NCI-H1930 (cell line): ENCODE measurements around the gene SYT8.

Experiments
- DNase-seq, 2 experiments: peaks; one replicate each; lab custom pipeline; 2025; lab: John Stamatoyannopoulos, UW

SYT8 gene

GRCh38 chr11:1860108-1860507, 25.3 kb downstream of the SYT8 start:
- DNase-seq, result no peak

- no peak for DNase-seq
These were observed 26.9 kb downstream of the SYT8 start for GRCh38 chr11:1861435-1862411.

- no peak for DNase-seq
These were observed 28.0 kb downstream of the SYT8 start for GRCh38 chr11:1862588-1863351.

- DNase-seq, result no peak
These were observed 28.8 kb downstream of the SYT8 start for GRCh38 chr11:1863352-1864216.

- DNase-seq, result no peak
These were observed 29.4 kb downstream of the SYT8 start for GRCh38 chr11:1864231-1864630.

GRCh38 chr11:1864831-1865665, 30.3 kb downstream of the SYT8 start:
- no peak for DNase-seq

GRCh38 chr11:1866226-1866625, 31.4 kb downstream of the SYT8 start:
- no peak for DNase-seq

- no peak for DNase-seq
These were observed 32.0 kb downstream of the SYT8 start for GRCh38 chr11:1866776-1867175.

GRCh38 chr11:1867381-1867780, 32.6 kb downstream of the SYT8 start:
- DNase-seq, result no peak

- no peak for DNase-seq
These were observed 33.4 kb downstream of the SYT8 start for GRCh38 chr11:1868056-1868635.

GRCh38 chr11:1868636-1869291, 34.0 kb downstream of the SYT8 start:
- no peak for DNase-seq

- no peak for DNase-seq
These were observed 34.9 kb downstream of the SYT8 start for GRCh38 chr11:1869427-1870325.

- no peak for DNase-seq
These were observed 35.5 kb downstream of the SYT8 start for GRCh38 chr11:1870326-1870696.

- no peak for DNase-seq
These were observed 36.1 kb downstream of the SYT8 start for GRCh38 chr11:1870721-1871466.

- no peak for DNase-seq
These were observed 36.7 kb downstream of the SYT8 start for GRCh38 chr11:1871531-1871930.

- DNase-seq, result no peak
These were observed 37.6 kb downstream of the SYT8 start for GRCh38 chr11:1872267-1872985.

GRCh38 chr11:1873048-1873812, 38.4 kb downstream of the SYT8 start:
- no peak for DNase-seq
